ENCODE results near the gene CDC42SE2. TPM values are rescaled to one million over a fixed set of nuclear protein-coding genes. Genes with fewer than 3 reads are reported as not detected.
"Not testable (repeated sequence)": the region's sequence is repeated elsewhere in the genome, so short reads cannot be mapped to it uniquely, and the experiment has no call there.

The CDC42SE2 gene
- total RNA-seq, 1 donor from 2014 or later: 29.3 TPM

- H3K9me3 Mint-ChIP-seq (ENCODE audit: low read depth): peaks cover 4% of the 10 kb centered on the region
- TF ChIP-seq CTCF (IDR thresholded peaks at IDR 0.05; ENCODE audit: unreplicated experiment): no peak
- DNase-seq (ENCODE audit: low spot score, unreplicated experiment): no peak
- H3K36me3 Mint-ChIP-seq (ENCODE audit: insufficient read depth): peaks cover 12% of the 10 kb centered on the region
- H3K27ac Mint-ChIP-seq: no peak overlapping the region
- H3K27me3 Mint-ChIP-seq: no peaks in the 10 kb centered on the region
- no peak overlapping the region for H3K4me3 Mint-ChIP-seq (ENCODE audit: low read depth)
- peaks cover 5% of the 10 kb centered on the region for H3K4me1 Mint-ChIP-seq (ENCODE audit: low read depth)
These were observed 60.5 kb downstream of the CDC42SE2 start for GRCh38 chr5:131324303-131324702.

GRCh38 chr5:131328536-131329285 is 64.9 kb downstream of the CDC42SE2 start:
- no peaks in the 10 kb centered on the region for H3K27me3 Mint-ChIP-seq
- no peak overlapping the region for H3K27ac Mint-ChIP-seq
- DNase-seq (ENCODE audit: low spot score, unreplicated experiment): no peak
- TF ChIP-seq CTCF (IDR thresholded peaks at IDR 0.05; ENCODE audit: unreplicated experiment): no peak
- peaks cover 10% of the 10 kb centered on the region for H3K36me3 Mint-ChIP-seq (ENCODE audit: insufficient read depth)
- peaks cover under 1% of the 10 kb centered on the region for H3K4me1 Mint-ChIP-seq (ENCODE audit: low read depth)
- H3K9me3 Mint-ChIP-seq (ENCODE audit: low read depth): no peaks in the 10 kb centered on the region
- no peak overlapping the region for H3K4me3 Mint-ChIP-seq (ENCODE audit: low read depth)

DNA sequence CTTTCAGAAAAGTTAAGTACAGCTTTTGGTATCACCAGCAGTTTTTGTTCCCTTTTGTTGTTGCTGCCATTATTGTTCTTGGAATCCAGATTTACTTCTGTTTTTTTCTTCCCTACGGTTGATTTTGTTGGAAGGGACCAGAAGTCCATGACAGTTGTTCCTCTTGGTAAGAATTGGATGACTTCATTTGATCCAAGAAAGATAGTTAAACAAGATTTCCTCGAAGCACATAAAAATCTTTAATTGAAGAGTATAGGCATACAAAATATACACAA is 65.4 kb downstream of the CDC42SE2 start:
- Mint-ChIP-seq H3K4me3 (ENCODE audit: low read depth) (no peak overlapping the region), H3K36me3 (ENCODE audit: insufficient read depth) (peaks cover 10% of the 10 kb centered on the region), H3K27ac (no peak overlapping the region), H3K27me3 (no peaks in the 10 kb centered on the region), H3K4me1 (ENCODE audit: low read depth) (no peaks in the 10 kb centered on the region), H3K9me3 (ENCODE audit: low read depth) (no peaks in the 10 kb centered on the region)
- no peak for TF ChIP-seq CTCF (IDR thresholded peaks at IDR 0.05; ENCODE audit: unreplicated experiment)
- no peak for DNase-seq (ENCODE audit: low spot score, unreplicated experiment)

- no peak overlapping the region for H3K4me3 Mint-ChIP-seq (ENCODE audit: low read depth)
- no peak overlapping the region for H3K27ac Mint-ChIP-seq
- no peaks in the 10 kb centered on the region for H3K27me3 Mint-ChIP-seq
- no peak for DNase-seq (ENCODE audit: low spot score, unreplicated experiment)
- no peak for TF ChIP-seq CTCF (IDR thresholded peaks at IDR 0.05; ENCODE audit: unreplicated experiment)
- H3K4me1 Mint-ChIP-seq (ENCODE audit: low read depth): no peaks in the 10 kb centered on the region
- peaks cover 14% of the 10 kb centered on the region for H3K36me3 Mint-ChIP-seq (ENCODE audit: insufficient read depth)
- H3K9me3 Mint-ChIP-seq (ENCODE audit: low read depth): peaks cover 6% of the 10 kb centered on the region
These were observed 66.2 kb downstream of the CDC42SE2 start for GRCh38 chr5:131330031-131330430.

DNA sequence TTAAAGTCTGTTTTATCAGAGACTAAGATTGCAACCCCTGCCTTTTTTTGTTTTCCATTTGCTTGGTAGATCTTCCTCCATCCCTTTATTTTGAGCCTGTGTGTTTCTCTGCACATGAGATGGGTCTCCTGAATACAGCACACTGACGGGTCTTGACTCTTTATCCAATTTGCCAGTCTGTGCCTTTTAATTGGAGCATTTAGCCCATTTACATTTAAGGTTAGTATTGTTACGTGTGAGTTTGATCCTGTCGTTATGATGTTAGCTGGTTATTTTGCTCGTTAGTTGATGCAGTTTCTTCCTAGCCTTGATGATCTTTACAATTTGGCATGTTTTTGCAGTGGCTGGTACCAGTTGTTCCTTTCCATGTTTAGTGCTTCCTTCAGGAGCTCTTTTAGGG is 71.9 kb downstream of the CDC42SE2 start:
- not testable (repeated sequence) for H3K27me3 Mint-ChIP-seq; H3K27ac Mint-ChIP-seq; H3K4me1 Mint-ChIP-seq (ENCODE audit: low read depth); H3K4me3 Mint-ChIP-seq (ENCODE audit: low read depth); DNase-seq (ENCODE audit: low spot score, unreplicated experiment)
- peaks cover 31% of the 10 kb centered on the region for H3K9me3 Mint-ChIP-seq (ENCODE audit: low read depth)
- H3K36me3 Mint-ChIP-seq (ENCODE audit: insufficient read depth): peaks cover 44% of the 10 kb centered on the region

- H3K27ac Mint-ChIP-seq; H3K4me1 Mint-ChIP-seq (ENCODE audit: low read depth); H3K27me3 Mint-ChIP-seq; DNase-seq (ENCODE audit: low spot score, unreplicated experiment); H3K4me3 Mint-ChIP-seq (ENCODE audit: low read depth): not testable (repeated sequence)
- Mint-ChIP-seq H3K9me3 (ENCODE audit: low read depth) (peaks cover 40% of the 10 kb centered on the region), H3K36me3 (ENCODE audit: insufficient read depth) (peaks cover 51% of the 10 kb centered on the region)
These were observed 72.9 kb downstream of the CDC42SE2 start for GRCh38 chr5:131336801-131337200.

DNA sequence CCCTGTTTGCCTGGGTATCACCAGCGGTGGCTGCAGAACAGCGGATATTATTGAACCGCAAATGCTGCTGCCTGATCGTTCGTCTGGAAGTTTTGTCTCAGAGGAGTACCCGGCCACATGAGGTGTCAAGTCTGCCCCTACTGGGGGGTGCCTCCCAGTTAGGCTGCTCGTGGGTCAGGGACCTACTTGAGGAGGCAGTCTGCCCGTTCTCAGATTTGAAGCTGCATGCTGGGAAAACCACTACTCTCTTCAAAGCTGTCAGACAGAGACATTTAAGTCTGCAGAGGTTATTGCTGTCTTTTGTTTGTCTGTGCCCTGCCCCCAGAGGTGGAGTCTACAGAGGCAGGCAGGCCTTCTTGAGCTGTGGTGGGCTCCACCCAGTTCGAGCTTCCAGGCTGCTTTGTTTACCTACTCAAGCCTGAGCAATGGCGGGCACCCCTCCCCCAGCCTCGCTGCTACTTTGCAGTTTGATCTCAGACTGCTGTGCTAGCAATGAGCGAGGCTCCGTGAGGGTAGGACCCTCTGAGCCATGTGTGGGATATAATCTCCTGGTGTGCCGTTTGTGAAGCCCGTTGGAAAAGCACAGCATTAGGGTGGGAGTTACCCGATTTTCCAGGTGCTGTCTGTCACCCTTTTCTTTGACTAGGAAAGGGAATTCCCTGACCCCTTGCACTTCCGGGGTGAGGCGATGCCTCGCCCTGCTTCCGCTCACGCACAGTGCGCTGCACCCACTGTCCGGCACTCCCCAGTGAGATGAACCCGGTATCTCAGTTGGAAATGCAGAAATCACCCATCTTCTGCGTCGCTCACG is 73.6 kb downstream of the CDC42SE2 start:
- not testable (repeated sequence) for DNase-seq (ENCODE audit: low spot score, unreplicated experiment); H3K27ac Mint-ChIP-seq; H3K27me3 Mint-ChIP-seq; H3K4me1 Mint-ChIP-seq (ENCODE audit: low read depth); H3K4me3 Mint-ChIP-seq (ENCODE audit: low read depth)
- Mint-ChIP-seq H3K9me3 (ENCODE audit: low read depth) (peaks cover 40% of the 10 kb centered on the region), H3K36me3 (ENCODE audit: insufficient read depth) (peaks cover 51% of the 10 kb centered on the region)
